CD4-positive, alpha-beta memory T cell (primary cell): ENCODE measurements around the gene TOLLIP. TPM values are rescaled to one million over a fixed set of nuclear protein-coding genes. Genes with fewer than 3 reads are reported as not detected.

Experiments
- CTCF ChIA-PET: fragments of 350-600 bp; sonication (Branson Sonifier 250); formaldehyde crosslinking; loops from one replicate; lab custom pipeline; 2021; ENCODE audit warnings: inconsistent platforms; ENCODE audit not compliant: partially characterized antibody; lab: Charles Lee
- POLR2A ChIA-PET: fragments of 350-600 bp; sonication (Branson Sonifier 250); formaldehyde crosslinking; loops from one replicate; lab custom pipeline; 2021; ENCODE audit not compliant: partially characterized antibody; lab: Charles Lee
- DNase-seq, 5 donors: peaks; one replicate each; pipeline versions ENCODE4 v3.0.0 to v3.0.0-alpha.2; 2020 to 2022; ENCODE audit warnings: mixed read lengths in 1 of 5
- H3K27ac ChIP-seq: one replicate; pipeline ENCODE4 v1.7.0; 2013; ENCODE audit warnings: low read depth, low read length
- H3K27me3 ChIP-seq: 2 replicates; pipeline ENCODE4 v1.7.0; 2013; ENCODE audit warnings: mild to moderate bottlenecking, low read length, moderate library complexity; ENCODE audit not compliant: insufficient read depth
- H3K36me3 ChIP-seq: 2 replicates; pipeline ENCODE4 v1.7.0; 2013; ENCODE audit warnings: mild to moderate bottlenecking, low read length, moderate library complexity; ENCODE audit not compliant: insufficient read depth
- H3K4me1 ChIP-seq: 2 replicates; pipeline ENCODE4 v1.7.0; 2013; ENCODE audit warnings: mild to moderate bottlenecking, low read length, moderate library complexity; ENCODE audit not compliant: insufficient read depth
- H3K4me3 ChIP-seq, 2 donors: one replicate each; pipeline ENCODE4 v1.7.0; 2013; ENCODE audit warnings: low read length in 2 of 2, mild to moderate bottlenecking in 1 of 2
- H3K9me3 ChIP-seq, 2 donors: one replicate each; pipeline ENCODE4 v1.7.0; 2013; ENCODE audit warnings: low read length in 2 of 2, control low read depth in 1 of 2; ENCODE audit not compliant: control insufficient read depth in 1 of 2
- H3K27ac Mint-ChIP-seq, 7 donors: one replicate each; pipeline ENCODE4 v1.8.0; 2020 to 2021; ENCODE audit warnings: mixed read lengths in 7 of 7, mild to moderate bottlenecking in 6 of 7, inconsistent platforms in 3 of 7, moderate library complexity in 3 of 7
- H3K27me3 Mint-ChIP-seq, 2 donors: one replicate each; pipeline ENCODE4 v1.8.0; 2020 to 2021; ENCODE audit warnings: mixed read lengths in 2 of 2
- H3K36me3 Mint-ChIP-seq, 2 donors: one replicate each; pipeline ENCODE4 v1.8.0; 2020 to 2021; ENCODE audit warnings: mixed read lengths in 2 of 2, inconsistent platforms in 1 of 2, mild to moderate bottlenecking in 1 of 2
- H3K4me1 Mint-ChIP-seq, 4 donors: one replicate each; pipeline ENCODE4 v1.8.0; 2020 to 2021; ENCODE audit warnings: mixed read lengths in 4 of 4, mild to moderate bottlenecking in 1 of 4
- H3K4me3 Mint-ChIP-seq, 8 donors: one replicate each; pipeline ENCODE4 v1.8.0; 2020 to 2021; ENCODE audit warnings: mixed read lengths in 8 of 8, mild to moderate bottlenecking in 7 of 8, moderate library complexity in 6 of 8, inconsistent platforms in 3 of 8
- H3K9me3 Mint-ChIP-seq, 8 donors: one replicate each; pipeline ENCODE4 v1.8.0; 2020 to 2021; ENCODE audit warnings: mixed read lengths in 8 of 8, mild to moderate bottlenecking in 5 of 8, inconsistent platforms in 3 of 8, moderate library complexity in 1 of 8
- intact Hi-C: fragments of 100-400 bp; cut with micrococcal nuclease; formaldehyde crosslinking; loops from one replicate; pipeline ENCODE4 v1.15.1; 2023
- polyA plus RNA-seq, 2 donors: library from polyadenylated mRNA; unstranded; fragments of 300-500 nt; fragmentation: Illumina TruSeq; gene quantifications; one replicate each; pipeline ENCODE4 v1.2.3, GENCODE V29; 2021
- total RNA-seq, 2 experiments: library from RNA; stranded (reverse); gene quantifications; one replicate each; pipeline ENCODE4 v1.2.3, GENCODE V29; 2021

TOLLIP gene
- total and polyA plus RNA-seq, 4 experiments from 2014 or later: 29.8 to 51.4 (median 41.7) TPM

GRCh38 chr11:1285316-1285744, 24.1 kb downstream of the TOLLIP start:
- Mint-ChIP-seq H3K4me3 (no peak overlapping the region), H3K4me1 (no peaks in the 10 kb centered on the region), H3K27me3 (no peaks in the 10 kb centered on the region), H3K27ac (peak overlapping the region in 1 of 7 donors; percentile 35), H3K36me3 (peaks cover 14 to 40% of the 10 kb centered on the region in 2 donors), H3K9me3 (no peaks in the 10 kb centered on the region)
- H3K9me3 ChIP-seq: no peaks in the 10 kb centered on the region
- POLR2A ChIA-PET: no interaction called here
- CTCF ChIA-PET: no interaction called here
- no peak overlapping the region for H3K4me3 ChIP-seq
- DNase-seq: no peak
- H3K27me3 ChIP-seq: no peaks in the 10 kb centered on the region
- no peak overlapping the region for H3K27ac ChIP-seq
- H3K4me1 ChIP-seq: no peaks in the 10 kb centered on the region
- H3K36me3 ChIP-seq: peaks cover 47% of the 10 kb centered on the region
- intact Hi-C loops: no loop called here

GRCh38 chr11:1283906-1284305, 25.5 kb downstream of the TOLLIP start:
- intact Hi-C loops: no loop called here

GRCh38 chr11:1283091-1283511, 26.3 kb downstream of the TOLLIP start:
- Histone ChIP-seq H3K9me3 (no peaks in the 10 kb centered on the region), H3K4me3 (no peak overlapping the region), H3K27me3 (no peaks in the 10 kb centered on the region), H3K36me3 (peaks cover 28% of the 10 kb centered on the region), H3K4me1 (no peaks in the 10 kb centered on the region), H3K27ac (no peak overlapping the region)
- H3K4me1 Mint-ChIP-seq: no peaks in the 10 kb centered on the region
- H3K27me3 Mint-ChIP-seq: no peaks in the 10 kb centered on the region
- ChIA-PET CTCF (no interaction called here), POLR2A (no interaction called here)
- no peaks in the 10 kb centered on the region for H3K9me3 Mint-ChIP-seq
- peaks cover 14 to 39% of the 10 kb centered on the region in 2 donors for H3K36me3 Mint-ChIP-seq
- no peak for DNase-seq
- intact Hi-C loops: no loop called here
- H3K27ac Mint-ChIP-seq: no peak overlapping the region
- no peak overlapping the region for H3K4me3 Mint-ChIP-seq

More at GRCh38 chr11:1283906-1284305, 25.5 kb downstream of the TOLLIP start:
- no peaks in the 10 kb centered on the region for H3K27me3 Mint-ChIP-seq
- H3K27me3 ChIP-seq: no peaks in the 10 kb centered on the region
- H3K27ac ChIP-seq: no peak overlapping the region
- no peak overlapping the region for H3K27ac Mint-ChIP-seq
- H3K9me3 ChIP-seq: no peaks in the 10 kb centered on the region
- H3K4me1 Mint-ChIP-seq: no peaks in the 10 kb centered on the region
- H3K4me3 Mint-ChIP-seq: no peak overlapping the region
- POLR2A ChIA-PET: no interaction called here
- H3K4me3 ChIP-seq: no peak overlapping the region
- no peaks in the 10 kb centered on the region for H3K4me1 ChIP-seq
- no peak for DNase-seq
- peaks cover 36% of the 10 kb centered on the region for H3K36me3 ChIP-seq
- CTCF ChIA-PET: no interaction called here
- H3K9me3 Mint-ChIP-seq: no peaks in the 10 kb centered on the region
- H3K36me3 Mint-ChIP-seq: peaks cover 14 to 38% of the 10 kb centered on the region in 2 donors

- Mint-ChIP-seq H3K27me3 (no peaks in the 10 kb centered on the region), H3K27ac (no peak overlapping the region), H3K36me3 (peaks cover 18 to 44% of the 10 kb centered on the region in 2 donors), H3K4me1 (no peaks in the 10 kb centered on the region), H3K9me3 (no peaks in the 10 kb centered on the region), H3K4me3 (no peak overlapping the region)
- CTCF ChIA-PET: no interaction called here
- H3K4me1 ChIP-seq: no peaks in the 10 kb centered on the region
- H3K9me3 ChIP-seq: no peaks in the 10 kb centered on the region
- no peak overlapping the region for H3K4me3 ChIP-seq
- POLR2A ChIA-PET: no interaction called here
- intact Hi-C loops: no loop called here
- H3K27ac ChIP-seq: no peak overlapping the region
- DNase-seq: no peak
- no peaks in the 10 kb centered on the region for H3K27me3 ChIP-seq
- peaks cover 30% of the 10 kb centered on the region for H3K36me3 ChIP-seq
Observed at GRCh38 chr11:1281974-1282365, 27.5 kb downstream of the TOLLIP start.

- Mint-ChIP-seq H3K9me3 (no peaks in the 10 kb centered on the region), H3K27me3 (no peaks in the 10 kb centered on the region), H3K36me3 (peaks cover 17 to 40% of the 10 kb centered on the region in 2 donors), H3K4me1 (no peaks in the 10 kb centered on the region), H3K27ac (no peak overlapping the region), H3K4me3 (no peak overlapping the region)
- intact Hi-C loops: no loop called here
- Histone ChIP-seq H3K4me1 (no peaks in the 10 kb centered on the region), H3K27me3 (no peaks in the 10 kb centered on the region), H3K36me3 (peaks cover 29% of the 10 kb centered on the region), H3K4me3 (no peak overlapping the region), H3K9me3 (no peaks in the 10 kb centered on the region), H3K27ac (no peak overlapping the region)
- ChIA-PET POLR2A (no interaction called here), CTCF (interaction anchor here (1.2 kb wide), 1 partner anchor 12 kb away, joined by 3 read pairs; no protein-coding TSS in a partner anchor)
- no peak for DNase-seq
Observed at GRCh38 chr11:1281326-1281973, 28.0 kb downstream of the TOLLIP start.

- CTCF ChIA-PET: interaction anchor here (1.2 kb wide), 1 partner anchor 11 kb away, joined by 3 read pairs; no protein-coding TSS in a partner anchor
- Mint-ChIP-seq H3K27ac (no peak overlapping the region), H3K27me3 (no peaks in the 10 kb centered on the region), H3K36me3 (peaks cover 10 to 44% of the 10 kb centered on the region in 2 donors), H3K9me3 (no peaks in the 10 kb centered on the region), H3K4me1 (no peaks in the 10 kb centered on the region), H3K4me3 (no peak overlapping the region)
- Histone ChIP-seq H3K4me1 (no peaks in the 10 kb centered on the region), H3K27ac (no peak overlapping the region), H3K4me3 (no peak overlapping the region), H3K36me3 (peaks cover 20% of the 10 kb centered on the region), H3K27me3 (no peaks in the 10 kb centered on the region), H3K9me3 (no peaks in the 10 kb centered on the region)
- DNase-seq: no peak
- POLR2A ChIA-PET: no interaction called here
- intact Hi-C loops: no loop called here
Observed at GRCh38 chr11:1280116-1281035, 29.1 kb downstream of the TOLLIP start.

- Mint-ChIP-seq H3K36me3 (peaks cover 10 to 40% of the 10 kb centered on the region in 2 donors), H3K9me3 (no peaks in the 10 kb centered on the region), H3K4me3 (no peak overlapping the region), H3K27ac (no peak overlapping the region), H3K27me3 (no peaks in the 10 kb centered on the region), H3K4me1 (no peaks in the 10 kb centered on the region)
- ChIA-PET POLR2A (no interaction called here), CTCF (no interaction called here)
- peaks cover 14% of the 10 kb centered on the region for H3K36me3 ChIP-seq
- H3K9me3 ChIP-seq: no peaks in the 10 kb centered on the region
- no peak overlapping the region for H3K4me3 ChIP-seq
- H3K27ac ChIP-seq: no peak overlapping the region
- no peaks in the 10 kb centered on the region for H3K27me3 ChIP-seq
- no peak for DNase-seq
- no peaks in the 10 kb centered on the region for H3K4me1 ChIP-seq
- intact Hi-C loops: no loop called here
Observed at GRCh38 chr11:1279674-1280055, 29.8 kb downstream of the TOLLIP start.
